Measurements from ENCODE around the gene CCDC183.

CCDC183 gene

DNA sequence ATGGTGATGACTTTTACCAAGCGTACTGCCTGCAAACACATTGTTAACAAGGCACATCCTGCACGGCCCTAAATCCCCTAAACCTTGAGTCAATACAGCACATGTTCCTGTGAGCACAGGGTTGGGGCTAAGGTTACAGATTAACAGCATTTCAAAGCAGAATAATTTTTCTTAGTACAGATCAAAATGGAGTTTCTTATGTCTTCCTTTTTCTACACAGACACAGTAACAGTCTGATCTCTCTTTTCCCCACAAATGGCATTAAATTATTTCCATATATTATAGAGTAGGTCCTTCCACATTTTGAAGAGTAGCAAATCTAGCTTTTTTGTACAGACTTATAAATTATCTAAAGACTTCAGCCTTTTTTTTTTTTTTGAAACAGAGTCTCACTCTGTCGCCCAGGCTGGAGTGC is 6.6 kb upstream of the CCDC183 start:
- peaks cover 0 to 19% (median 0%) of the 10 kb centered on the region in 3 donors for H3K36me3 ChIP-seq
- no peak overlapping the region for H3K27ac ChIP-seq
- H3K4me1 ChIP-seq = peaks cover 0 to 27% (median 13%) of the 10 kb centered on the region in 4 donors
- intact Hi-C loops (cut with DNase I; ENCODE audit: low total_unique reads) = no loop called here
- no peak overlapping the region for H3K4me3 ChIP-seq
- DNase-seq = no peak
- TF ChIP-seq, protein P1, sequence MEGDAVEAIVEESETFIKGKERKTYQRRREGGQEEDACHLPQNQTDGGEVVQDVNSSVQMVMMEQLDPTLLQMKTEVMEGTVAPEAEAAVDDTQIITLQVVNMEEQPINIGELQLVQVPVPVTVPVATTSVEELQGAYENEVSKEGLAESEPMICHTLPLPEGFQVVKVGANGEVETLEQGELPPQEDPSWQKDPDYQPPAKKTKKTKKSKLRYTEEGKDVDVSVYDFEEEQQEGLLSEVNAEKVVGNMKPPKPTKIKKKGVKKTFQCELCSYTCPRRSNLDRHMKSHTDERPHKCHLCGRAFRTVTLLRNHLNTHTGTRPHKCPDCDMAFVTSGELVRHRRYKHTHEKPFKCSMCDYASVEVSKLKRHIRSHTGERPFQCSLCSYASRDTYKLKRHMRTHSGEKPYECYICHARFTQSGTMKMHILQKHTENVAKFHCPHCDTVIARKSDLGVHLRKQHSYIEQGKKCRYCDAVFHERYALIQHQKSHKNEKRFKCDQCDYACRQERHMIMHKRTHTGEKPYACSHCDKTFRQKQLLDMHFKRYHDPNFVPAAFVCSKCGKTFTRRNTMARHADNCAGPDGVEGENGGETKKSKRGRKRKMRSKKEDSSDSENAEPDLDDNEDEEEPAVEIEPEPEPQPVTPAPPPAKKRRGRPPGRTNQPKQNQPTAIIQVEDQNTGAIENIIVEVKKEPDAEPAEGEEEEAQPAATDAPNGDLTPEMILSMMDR (IDR thresholded peaks at IDR 0.05) = no peak
- H3K27me3 ChIP-seq = peaks cover 0 to 6% of the 10 kb centered on the region in 2 donors
- H3K9me3 ChIP-seq = no peaks in the 10 kb centered on the region

- H3K4me1 ChIP-seq = peaks cover 0 to 27% (median 13%) of the 10 kb centered on the region in 4 donors
- TF ChIP-seq, protein P1 (IDR thresholded peaks at IDR 0.05) = no peak
- peaks cover 0 to 15% of the 10 kb centered on the region in 2 donors for H3K27me3 ChIP-seq
- peak within 1 kb of the TSS; percentile 87 to 92 for H3K27ac ChIP-seq
- intact Hi-C loops (cut with DNase I; ENCODE audit: low total_unique reads) = loop anchor here (5.0 kb wide), 1 partner anchor 151 kb away; the partner anchor contains the start of gene FBXW5
- peak; percentile 100 for DNase-seq
- no peaks in the 10 kb centered on the region for H3K9me3 ChIP-seq
- peaks cover 0 to 19% (median 0%) of the 10 kb centered on the region in 3 donors for H3K36me3 ChIP-seq
- H3K4me3 ChIP-seq = peak within 1 kb of the TSS; percentile 71 to 72
These were observed 5.3 kb upstream of the CCDC183 start, which contains the start of gene TMEM141 for GRCh38 chr9:136790640-136791515. TSS of gene TMEM141 (plus strand) at chr9:136791344. CDS start at chr9:136791371, 27 bp downstream.

GRCh38 chr9:136791516-136792276 is 4.4 kb upstream of the CCDC183 start:
- intact Hi-C loops (cut with DNase I; ENCODE audit: low total_unique reads) = loop anchor here (5.0 kb wide), 1 partner anchor 151 kb away; the partner anchor contains the start of gene FBXW5
- H3K27me3 ChIP-seq = peaks cover 0 to 23% of the 10 kb centered on the region in 2 donors

DNA sequence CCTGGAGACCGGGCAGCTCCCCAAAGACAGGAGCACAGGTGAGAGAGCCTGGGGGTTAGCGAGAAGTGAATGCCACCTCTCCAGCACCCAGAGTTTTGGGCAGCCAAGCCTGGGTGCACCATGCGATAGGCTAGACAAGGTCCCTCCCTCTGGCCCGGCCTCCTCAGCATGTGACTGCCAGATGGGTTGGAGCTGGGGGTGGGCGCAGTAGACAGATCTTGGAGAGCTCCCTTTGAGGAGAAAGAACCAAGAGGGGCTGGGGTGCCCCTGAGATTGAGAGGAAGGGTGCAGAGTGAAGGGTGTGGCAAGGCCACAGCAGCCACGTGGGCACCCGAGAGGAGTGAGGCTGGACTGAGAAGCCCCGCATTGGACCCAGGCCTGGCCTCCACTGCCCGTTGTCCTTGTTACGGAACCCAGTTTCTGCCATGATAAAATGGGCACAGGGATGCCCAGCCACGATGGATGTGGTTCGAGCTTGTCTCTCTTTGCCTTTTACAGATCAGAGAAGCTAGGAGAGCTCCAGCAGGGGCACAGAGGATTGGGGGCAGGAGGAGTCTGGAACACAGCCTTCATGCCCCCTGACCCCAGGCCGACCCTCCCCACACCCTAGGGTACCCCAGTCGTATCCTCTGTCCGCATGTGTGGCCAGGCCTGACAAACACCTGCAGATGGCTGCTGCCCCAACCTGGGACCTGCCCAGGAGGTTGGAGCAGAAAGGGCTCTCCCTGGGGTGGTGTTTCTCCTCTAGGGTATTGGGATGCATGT is 3.6 kb upstream of the CCDC183 start:
- Histone ChIP-seq H3K27ac (no peak overlapping the region), H3K9me3 (no peaks in the 10 kb centered on the region), H3K4me1 (peaks cover 0 to 33% (median 13%) of the 10 kb centered on the region in 4 donors), H3K27me3 (peaks cover 0 to 26% of the 10 kb centered on the region in 2 donors), H3K36me3 (peaks cover 0 to 19% (median 0%) of the 10 kb centered on the region in 3 donors), H3K4me3 (no peak overlapping the region)
- TF ChIP-seq, protein P1 (IDR thresholded peaks at IDR 0.05) = no peak
- DNase-seq = no peak
- intact Hi-C loops (cut with DNase I; ENCODE audit: low total_unique reads) = loop anchor here (5.0 kb wide), 1 partner anchor 150 kb away; the partner anchor contains the start of gene FBXW5

More at GRCh38 chr9:136791516-136792276, 4.4 kb upstream of the CCDC183 start:
- peak; percentile 40 to 81 for DNase-seq
- H3K36me3 ChIP-seq = peaks cover 0 to 19% (median 0%) of the 10 kb centered on the region in 3 donors
- no peaks in the 10 kb centered on the region for H3K9me3 ChIP-seq
- peak overlapping the region; percentile 87 to 92 for H3K27ac ChIP-seq
- peaks cover 0 to 28% (median 13%) of the 10 kb centered on the region in 4 donors for H3K4me1 ChIP-seq
- TF ChIP-seq, protein P1 (IDR thresholded peaks at IDR 0.05) = peak; percentile 81 to 85
- H3K4me3 ChIP-seq = peak overlapping the region; percentile 71 to 72
